HG02973 (cell line): Measurements from ENCODE around the gene ATAD3C.
"Not testable (repeated sequence)": the region's sequence is repeated elsewhere in the genome, so short reads cannot be mapped to it uniquely, and the experiment has no call there.

Experiments
- ATAC-seq: cut with Tn5 transposase; IDR thresholded peaks from one replicate; pipeline ENCODE4 v1.9.1; 2021; ENCODE audit warnings: moderate library complexity; ENCODE audit not compliant: unreplicated experiment

Gene ATAD3C

GRCh38 chr1:1468196-1468985 lies 18.9 kb downstream of the ATAD3C start:
- ATAC-seq = not testable (repeated sequence)

DNA sequence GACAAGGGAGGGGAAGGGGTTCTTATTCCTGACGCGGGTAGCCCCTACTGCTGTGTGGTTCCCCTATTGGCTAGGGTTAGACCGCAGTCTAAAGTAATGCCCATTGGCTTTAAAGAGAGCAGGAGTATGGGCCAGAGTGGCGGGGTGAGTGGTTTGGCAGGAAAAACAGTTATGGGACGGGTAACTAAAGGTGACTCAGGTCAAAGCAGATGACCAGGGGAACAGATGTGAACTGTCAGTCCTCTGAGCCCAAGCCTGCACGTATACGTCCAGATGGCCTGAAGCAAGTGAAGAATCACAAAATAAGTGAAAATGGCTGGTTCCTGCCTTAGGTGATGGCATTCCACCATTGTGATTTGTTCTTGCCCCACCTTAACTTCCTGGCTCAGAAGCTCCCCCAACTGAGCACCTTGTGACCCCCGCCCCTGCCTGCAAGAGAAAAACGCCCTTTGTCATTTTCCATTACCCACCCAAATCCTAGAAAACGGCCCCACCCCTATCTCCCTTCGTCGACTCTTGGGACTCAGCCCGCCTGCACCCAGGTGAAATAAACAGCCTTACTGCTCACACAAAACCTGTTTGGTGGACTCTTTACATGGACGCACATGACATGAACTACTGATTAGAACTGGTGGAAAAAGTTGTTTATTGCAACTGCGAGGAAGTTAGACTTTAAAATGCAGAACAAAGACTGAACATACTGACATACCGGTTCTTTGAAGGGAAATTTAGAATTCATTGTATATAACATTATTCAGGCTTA lies 21.3 kb downstream of the ATAD3C start:
- ATAC-seq = no peak

- ATAC-seq = peak; percentile 83
These were observed 22.0 kb downstream of the ATAD3C start, which contains the start of gene ATAD3B for GRCh38 chr1:1471389-1472052. TSS of gene ATAD3B (plus strand) at chr1:1471765. CDS start at chr1:1471885, 120 bp downstream.

DNA sequence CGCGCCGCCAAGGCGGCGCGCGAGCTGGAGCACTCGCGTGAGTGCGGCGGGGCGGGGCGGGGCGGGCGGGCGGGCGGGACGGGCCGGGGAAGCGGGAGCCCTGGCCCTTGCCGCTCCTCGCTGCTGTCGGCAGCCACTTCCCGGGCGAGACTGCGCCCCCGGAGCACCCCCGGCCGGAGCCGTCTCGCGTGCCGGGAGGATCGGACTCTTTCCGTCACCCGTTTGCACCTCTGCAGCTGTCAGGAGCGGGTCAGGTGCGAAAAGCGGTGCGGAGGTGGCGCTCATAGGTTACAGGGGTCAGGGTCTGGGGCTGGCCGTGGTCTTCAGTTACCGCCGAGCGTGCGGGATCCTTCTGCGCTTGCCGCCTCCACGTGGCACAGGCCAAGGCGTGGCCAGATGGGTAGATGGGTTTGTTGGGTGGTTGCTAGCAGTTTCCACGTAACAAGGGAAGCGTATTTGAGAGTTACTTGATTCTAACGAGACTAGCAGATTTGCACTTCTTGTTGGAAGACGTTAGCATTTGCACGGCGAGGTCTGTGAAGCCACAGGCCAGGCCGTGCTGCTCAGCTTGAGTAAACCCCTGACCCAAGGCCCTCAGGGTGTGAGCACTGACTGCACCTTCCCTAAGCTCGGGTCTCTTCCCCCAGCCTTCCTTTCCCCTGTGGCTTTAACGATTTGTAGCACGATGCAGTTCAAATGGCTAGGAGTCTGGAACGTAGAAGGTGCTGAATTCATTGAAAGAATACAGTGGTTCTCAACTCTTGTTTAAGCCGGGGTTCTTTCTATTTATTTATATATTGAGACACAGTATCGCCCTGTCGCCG lies 22.8 kb downstream of the ATAD3C start:
- peak; percentile 26 for ATAC-seq

- ATAC-seq = not testable (repeated sequence)
These were observed 26.5 kb downstream of the ATAD3C start for GRCh38 chr1:1476011-1476410.

DNA sequence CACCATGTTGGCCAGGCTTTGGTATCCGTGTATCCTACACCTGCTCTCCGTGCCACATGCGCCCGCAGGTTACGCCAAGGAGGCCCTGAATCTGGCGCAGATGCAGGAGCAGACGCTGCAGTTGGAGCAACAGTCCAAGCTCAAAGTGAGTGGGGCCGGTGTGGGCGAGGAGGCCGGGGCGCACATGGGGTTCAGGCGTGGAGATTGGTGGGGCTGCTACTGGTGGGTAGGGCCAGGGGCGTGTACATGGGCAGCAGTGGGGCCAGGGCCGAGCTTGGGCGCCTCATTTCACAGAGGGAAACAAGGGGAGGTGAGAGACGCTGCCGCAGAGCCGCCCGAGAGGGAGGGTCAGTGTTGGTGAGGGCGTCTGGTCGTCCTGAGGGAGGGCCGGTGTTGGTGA lies 27.7 kb downstream of the ATAD3C start:
- no peak for ATAC-seq

DNA sequence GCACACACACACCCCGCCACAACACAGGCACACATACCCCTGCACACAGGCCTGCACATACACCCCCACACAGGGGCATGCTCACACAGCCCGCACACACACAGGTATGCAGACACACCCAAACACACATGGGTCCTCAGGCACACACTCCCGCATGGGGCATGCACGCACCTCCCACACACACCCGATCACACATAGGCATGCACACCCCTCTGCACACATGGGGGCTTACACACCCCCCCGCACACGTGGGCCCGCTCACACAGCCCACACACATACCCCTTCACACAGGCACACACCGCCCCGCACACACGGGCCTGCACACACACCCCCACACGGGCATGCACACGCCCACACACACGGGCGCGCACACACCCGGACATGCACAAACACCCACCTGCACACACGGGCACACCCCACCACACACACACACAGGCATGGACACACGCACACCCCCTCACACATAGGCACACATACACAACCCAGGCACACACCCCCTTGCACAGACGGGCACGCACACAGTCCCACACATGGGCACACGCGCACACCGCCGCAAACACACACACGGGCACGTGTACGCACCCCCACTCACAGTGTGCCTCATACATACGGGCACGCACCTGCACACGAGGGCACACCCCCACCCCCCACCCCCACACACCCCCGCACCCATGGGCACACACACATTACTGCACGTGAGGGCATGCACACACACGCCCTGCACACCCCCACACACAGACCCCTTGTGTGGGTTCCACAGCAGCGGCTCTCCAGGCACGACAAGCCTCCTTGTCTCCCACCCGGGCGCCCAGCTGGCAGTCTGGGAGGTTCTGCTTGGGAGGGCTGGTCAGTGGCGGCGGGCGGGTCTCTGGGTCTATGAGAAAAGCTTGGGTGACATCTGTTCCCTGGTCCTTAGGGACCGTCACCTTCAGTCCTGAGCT lies 30.3 kb downstream of the ATAD3C start:
- ATAC-seq = no peak

DNA sequence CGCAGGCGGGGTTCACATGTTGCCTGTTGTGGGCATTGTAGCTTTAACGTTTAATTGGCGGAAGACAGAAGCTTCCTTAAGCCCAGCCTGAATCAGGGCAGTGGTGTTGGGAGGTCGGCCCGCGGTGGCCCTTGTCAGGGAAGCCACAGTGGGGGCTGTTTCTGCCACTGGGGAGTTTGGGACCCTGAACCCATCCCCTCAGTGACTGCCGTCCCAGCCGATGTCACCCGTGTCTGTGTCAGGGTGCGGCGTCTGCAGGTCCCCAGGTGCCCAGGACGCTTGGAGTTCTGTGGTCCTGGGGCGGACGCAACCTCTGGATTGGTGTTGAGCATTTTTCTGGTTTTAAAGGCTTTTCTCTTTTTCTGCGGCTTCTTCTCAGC lies 31.0 kb downstream of the ATAD3C start:
- not testable (repeated sequence) for ATAC-seq

DNA sequence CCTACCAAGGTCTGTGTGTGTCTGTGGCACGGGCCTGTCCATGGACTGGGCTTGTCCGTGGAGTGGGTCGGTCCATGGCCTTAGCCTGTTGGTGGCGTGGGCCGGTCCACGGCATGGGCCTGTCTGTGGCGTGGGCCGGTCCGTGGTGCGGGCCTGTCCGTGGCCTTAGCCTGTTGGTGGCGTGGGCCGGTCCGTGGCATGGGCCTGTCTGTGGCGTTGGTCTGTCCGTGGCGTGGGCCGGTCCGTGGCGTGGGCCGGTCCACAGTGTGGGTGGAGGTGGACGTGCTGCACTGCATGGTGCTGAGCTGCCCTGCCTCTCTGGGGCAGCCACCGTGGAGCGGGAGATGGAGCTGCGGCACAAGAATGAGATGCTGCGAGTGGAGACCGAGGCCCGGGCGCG lies 32.3 kb downstream of the ATAD3C start:
- not testable (repeated sequence) for ATAC-seq

GRCh38 chr1:1482856-1483255 lies 33.4 kb downstream of the ATAD3C start:
- ATAC-seq = no peak

DNA sequence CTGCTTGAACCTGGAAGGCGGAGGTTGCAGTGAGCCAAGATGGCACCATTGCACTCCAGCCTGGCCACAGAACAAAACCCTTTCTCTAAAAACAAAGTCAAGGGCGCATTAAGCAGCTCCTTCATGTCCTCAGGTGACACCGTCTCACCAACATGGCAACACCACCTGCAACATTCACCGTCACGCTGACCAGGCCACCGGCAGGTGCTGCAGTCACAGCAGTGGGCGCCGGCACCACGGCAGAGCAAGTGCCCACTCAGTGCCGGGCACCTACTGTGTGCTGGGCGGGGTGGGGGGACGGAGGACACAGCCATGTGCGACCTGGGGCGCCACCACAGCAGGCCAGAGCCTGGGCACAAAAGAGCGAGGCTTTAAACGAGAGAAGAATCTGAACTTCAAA lies 34.2 kb downstream of the ATAD3C start:
- no peak for ATAC-seq

DNA sequence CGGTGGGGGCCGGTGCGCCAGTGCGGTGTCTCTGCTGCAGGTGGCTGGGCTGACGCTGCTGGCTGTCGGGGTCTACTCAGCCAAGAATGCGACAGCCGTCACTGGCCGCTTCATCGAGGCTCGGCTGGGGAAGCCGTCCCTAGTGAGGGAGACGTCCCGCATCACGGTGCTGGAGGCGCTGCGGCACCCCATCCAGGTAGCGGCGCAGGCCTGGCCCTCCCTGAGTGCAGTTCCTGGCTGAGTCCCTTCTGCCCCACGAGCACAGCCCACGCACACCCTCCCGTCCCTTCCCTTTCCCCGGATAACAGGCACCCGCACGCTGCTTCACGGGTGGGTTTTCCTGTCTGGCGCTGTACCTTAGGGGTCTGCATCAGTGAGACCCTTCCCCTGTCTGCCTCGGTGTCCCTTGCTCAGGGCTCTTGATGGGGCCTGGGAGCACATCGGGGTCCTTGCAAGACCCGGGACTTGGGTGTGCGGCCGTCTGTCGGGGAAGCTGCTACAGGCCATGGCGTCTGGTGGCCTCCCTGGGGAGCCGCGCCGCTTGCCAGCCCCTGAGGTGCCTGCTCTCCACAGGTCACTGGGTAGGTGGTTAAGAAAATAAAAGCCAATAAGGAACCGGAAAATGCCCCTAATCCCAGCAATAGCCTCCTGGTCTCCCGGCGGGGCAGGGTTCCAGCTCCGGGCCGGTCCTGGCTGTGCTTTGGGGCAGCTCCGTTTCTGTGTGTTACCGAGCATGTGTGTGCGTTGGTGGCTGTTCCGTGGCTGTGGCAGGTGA lies 35.7 kb downstream of the ATAD3C start:
- ATAC-seq = not testable (repeated sequence)

DNA sequence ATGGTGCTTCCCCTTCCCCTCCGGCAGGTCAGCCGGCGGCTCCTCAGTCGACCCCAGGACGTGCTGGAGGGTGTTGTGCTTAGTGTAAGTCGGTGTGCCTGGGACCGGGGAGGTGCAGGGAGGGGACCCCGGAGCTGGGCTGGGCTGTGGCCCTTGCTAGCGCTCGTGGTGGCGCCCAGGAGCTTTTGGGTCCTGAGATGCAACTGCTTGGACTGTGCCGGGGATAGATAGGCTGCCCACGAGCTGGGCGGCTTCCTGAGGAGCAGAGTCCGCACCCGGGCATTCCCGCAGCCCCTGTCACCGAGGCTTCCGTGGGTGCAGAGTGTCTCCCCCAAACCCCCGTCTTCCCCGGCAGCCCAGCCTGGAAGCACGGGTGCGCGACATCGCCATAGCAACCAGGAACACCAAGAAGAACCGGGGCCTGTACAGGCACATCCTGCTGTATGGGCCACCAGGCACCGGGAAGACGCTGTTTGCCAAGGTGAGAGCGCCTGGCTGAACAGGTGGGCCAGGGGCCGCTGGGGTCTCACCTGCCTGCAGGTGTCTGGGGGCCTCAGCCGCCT lies 36.3 kb downstream of the ATAD3C start:
- not testable (repeated sequence) for ATAC-seq

- no peak for ATAC-seq
These were observed 38.2 kb downstream of the ATAD3C start for GRCh38 chr1:1487701-1488100.

DNA sequence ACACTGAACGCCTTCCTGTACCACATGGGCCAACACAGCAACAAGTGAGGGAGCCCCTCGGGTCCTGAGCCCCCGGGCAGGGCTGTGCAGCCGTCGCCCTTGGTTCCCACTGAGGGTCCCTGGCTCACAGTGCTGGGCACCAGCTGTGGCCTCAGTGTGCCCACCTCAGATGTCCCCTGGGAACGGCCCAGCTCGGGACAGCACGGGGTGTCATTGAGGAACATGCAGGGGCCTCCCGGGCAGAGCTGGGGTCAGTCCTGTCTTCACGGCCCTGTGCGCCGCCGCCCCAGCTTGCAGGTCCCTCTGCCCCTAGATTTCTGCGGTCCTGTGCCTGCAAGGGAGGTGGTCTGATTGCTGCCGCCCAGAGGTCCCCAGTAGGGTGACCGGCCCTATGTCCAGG lies 39.7 kb downstream of the ATAD3C start:
- ATAC-seq = no peak

- no peak for ATAC-seq
These were observed 40.4 kb downstream of the ATAD3C start for GRCh38 chr1:1489861-1490260.

DNA sequence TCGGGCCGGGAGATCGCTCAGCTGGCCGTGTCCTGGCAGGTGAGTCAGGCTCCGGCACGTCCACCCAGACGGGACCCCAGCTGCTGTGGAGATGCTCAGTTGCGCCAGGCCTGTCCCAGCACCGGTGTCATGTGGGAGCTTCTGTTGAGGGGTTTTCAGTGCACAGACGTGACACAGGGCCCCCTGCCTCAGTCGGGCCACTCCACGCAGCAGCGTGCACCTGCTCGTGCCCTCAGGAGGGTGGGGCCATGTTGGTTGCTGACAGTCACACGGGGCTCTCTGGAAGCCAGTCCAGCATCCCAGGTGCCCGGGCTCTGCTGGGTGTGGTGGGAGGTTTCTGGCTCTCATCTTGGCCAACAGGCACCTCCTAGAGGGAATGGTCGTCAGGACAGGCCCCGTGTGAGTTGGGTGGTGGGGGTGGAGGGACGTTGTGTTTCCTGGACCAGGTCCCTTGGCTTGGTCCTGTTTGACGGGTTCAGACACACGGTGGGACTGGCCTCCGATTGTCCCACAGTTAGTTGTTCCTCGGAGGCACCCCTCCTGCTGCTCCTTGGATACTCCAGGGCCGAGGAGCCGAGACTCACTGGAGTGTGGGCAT lies 41.2 kb downstream of the ATAD3C start:
- ATAC-seq = no peak

DNA sequence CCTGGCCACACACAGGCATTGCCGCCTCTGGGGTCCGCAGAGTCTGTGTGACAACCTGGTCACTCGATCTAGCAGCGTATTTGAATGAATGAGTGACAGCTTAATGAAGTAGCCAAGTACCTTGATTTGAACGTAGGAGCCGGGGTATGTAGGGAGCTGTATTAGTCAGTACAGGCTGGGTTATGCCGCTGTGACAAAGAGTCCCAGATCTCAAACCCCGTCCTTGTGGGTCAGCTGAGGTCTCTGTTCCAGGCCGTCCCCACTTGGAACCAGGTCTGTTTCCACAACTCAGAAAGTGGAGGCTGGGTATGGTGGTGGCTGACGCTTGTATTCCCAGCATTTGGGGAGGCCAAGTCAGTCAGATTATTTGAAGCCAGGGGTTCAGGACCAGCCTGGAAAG lies 42.1 kb downstream of the ATAD3C start:
- no peak for ATAC-seq
